H1 (cell line): ENCODE results near the gene SOAT2. TPM values are rescaled to one million over a fixed set of nuclear protein-coding genes. Genes with fewer than 3 reads are reported as not detected.

Experiments
- ATF2 ChIP-seq: IDR thresholded peaks from 2 replicates; pipeline ENCODE4 v1.6.1; 2012; ENCODE audit warnings: low read length, inconsistent platforms
- HDAC2 ChIP-seq, 2 experiments: fragments of 300-600 bp in 1 of 2; sonication (generic) in 1 of 2; IDR thresholded peaks; 2 replicates each; pipeline ENCODE4 v1.6.1; 2011 to 2012; ENCODE audit warnings: low read depth in 2 of 2, low read length in 2 of 2, mild to moderate bottlenecking in 2 of 2, moderate library complexity in 2 of 2, borderline replicate concordance in 1 of 2, inconsistent platforms in 1 of 2
- JUND ChIP-seq: IDR thresholded peaks from 2 replicates; pipeline ENCODE4 v1.6.1; 2011; ENCODE audit warnings: mild to moderate bottlenecking, improper control_type of control experiment, low read length
- KDM5A ChIP-seq: fragments of 200-600 bp; IDR thresholded peaks from 2 replicates; pipeline ENCODE4 v1.7.1; 2012; ENCODE audit warnings: mild to moderate bottlenecking, low read length, inconsistent platforms, mixed read lengths
- NANOG ChIP-seq: IDR thresholded peaks from 2 replicates; pipeline ENCODE4 v1.6.1; 2011; ENCODE audit warnings: low read length, low read depth, mild to moderate bottlenecking, inconsistent platforms; ENCODE audit not compliant: insufficient read depth, poor library complexity, severe bottlenecking
- RAD21 ChIP-seq, 2 experiments: IDR thresholded peaks in 1 of 2; conservative IDR thresholded peaks in 1 of 2; 2 replicates each; pipeline ENCODE4 v1.6.1; 2011; ENCODE audit warnings: low read depth in 2 of 2, low read length in 2 of 2, improper control_type of control experiment in 1 of 2, inconsistent platforms in 1 of 2, mild to moderate bottlenecking in 1 of 2, moderate library complexity in 1 of 2
- SAP30 ChIP-seq: fragments of 300-600 bp; sonication (generic); IDR thresholded peaks from 2 replicates; pipeline ENCODE4 v1.7.1; 2012; ENCODE audit warnings: low read length, moderate library complexity, mild to moderate bottlenecking, inconsistent platforms; ENCODE audit not compliant: insufficient read depth, insufficient replicate concordance
- SIRT6 ChIP-seq: IDR thresholded peaks from one replicate; pipeline ENCODE4 v1.7.1; 2012; ENCODE audit warnings: low read length, inconsistent platforms
- SRF ChIP-seq: IDR thresholded peaks from 2 replicates; pipeline ENCODE4 v1.6.1; 2011; ENCODE audit warnings: mild to moderate bottlenecking, low read depth, low read length, moderate library complexity
- polyA plus RNA-seq, 7 experiments: library from polyadenylated mRNA; depleted of rRNA in 3 of 7; stranded (reverse) in 5 of 7; unstranded in 2 of 7; fragments of >200 nt in 5 of 7; fragments of 200-250 nt in 2 of 7; gene quantifications; 1 replicate in 5 of 7; 2 replicates in 1 of 7; 4 replicates in 1 of 7; pipeline versions ENCODE4 v1.2.1 to v1.2.3, GENCODE V29; 2011 to 2013; ENCODE audit warnings: missing spikeins in 2 of 7, mixed read lengths in 2 of 7
- total RNA-seq: library from RNA; stranded (reverse); fragmentation: NEBNext Ultra II Directional; extraction: Animal tissue kit (Norgen Biotek cat#: 25700); gene quantifications from 2 replicates; pipeline ENCODE4 v1.2.1, GENCODE V29; 2021

Gene SOAT2
- total and polyA plus RNA-seq, 2 of the 8 experiments (the other 6 are each of a cell fraction or from before 2014, with no cell fraction given) = 0.08 TPM; not detected in 1

- TF ChIP-seq SAP30 (no peak), ATF2 (no peak), NANOG (no peak), SRF (no peak), RAD21 (IDR thresholded peaks at IDR 0.05 in 1 of 2, conservative IDR thresholded peaks at IDR 0.05 in 1 of 2; ENCODE audit: low read depth in 2 of 2, low read length in 2 of 2) (no peak), SIRT6 (no peak), HDAC2 (IDR thresholded peaks at IDR 0.05; ENCODE audit: borderline replicate concordance in 1 of 2, low read depth in 2 of 2, low read length in 2 of 2) (no peak), KDM5A (no peak), JUND (no peak)
- TF ChIP-seq, all 59 proteins: peak for 0
These were observed 41.0 kb upstream of the SOAT2 start (continued) for GRCh38 chr12:53062011-53062961.
